ENCODE results near the gene SLC22A23. TPM values are rescaled to one million over a fixed set of nuclear protein-coding genes. Genes with fewer than 3 reads are reported as not detected.

The SLC22A23 gene
- total RNA-seq, 1 donor from 2014 or later = 5.4 TPM

DNA sequence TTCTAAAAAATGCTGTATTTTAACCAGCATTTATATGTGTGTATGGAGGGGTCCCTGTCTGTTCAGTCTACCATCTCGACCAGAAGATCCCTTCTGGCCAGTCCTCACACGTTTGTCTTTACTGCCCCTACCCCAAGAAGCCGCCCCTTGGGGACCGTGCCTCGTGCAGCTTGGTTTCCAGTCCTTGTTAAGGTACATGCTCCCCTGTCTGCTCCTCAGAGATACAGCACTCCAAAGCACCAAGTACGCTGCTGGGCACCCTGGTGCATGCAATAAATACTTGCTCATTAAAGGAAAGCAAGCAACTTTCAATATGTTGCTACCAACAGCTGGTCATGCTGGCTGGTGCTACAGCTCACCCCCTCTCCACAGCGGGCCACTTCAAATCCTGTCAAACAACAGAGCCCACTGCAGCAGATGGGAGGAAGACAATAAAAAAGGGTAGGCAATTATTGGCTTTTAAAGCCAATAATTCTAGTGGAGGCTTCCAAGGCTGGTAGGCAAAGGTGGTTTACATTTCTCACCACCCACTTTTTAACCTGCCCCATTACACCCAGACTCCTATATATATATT, 136.5 kb downstream of the SLC22A23 start:
- intact Hi-C loops (cut with DNase I) = no loop called here
- no peak for DNase-seq
- ATAC-seq (ENCODE audit: poor library complexity) = no peak

DNA sequence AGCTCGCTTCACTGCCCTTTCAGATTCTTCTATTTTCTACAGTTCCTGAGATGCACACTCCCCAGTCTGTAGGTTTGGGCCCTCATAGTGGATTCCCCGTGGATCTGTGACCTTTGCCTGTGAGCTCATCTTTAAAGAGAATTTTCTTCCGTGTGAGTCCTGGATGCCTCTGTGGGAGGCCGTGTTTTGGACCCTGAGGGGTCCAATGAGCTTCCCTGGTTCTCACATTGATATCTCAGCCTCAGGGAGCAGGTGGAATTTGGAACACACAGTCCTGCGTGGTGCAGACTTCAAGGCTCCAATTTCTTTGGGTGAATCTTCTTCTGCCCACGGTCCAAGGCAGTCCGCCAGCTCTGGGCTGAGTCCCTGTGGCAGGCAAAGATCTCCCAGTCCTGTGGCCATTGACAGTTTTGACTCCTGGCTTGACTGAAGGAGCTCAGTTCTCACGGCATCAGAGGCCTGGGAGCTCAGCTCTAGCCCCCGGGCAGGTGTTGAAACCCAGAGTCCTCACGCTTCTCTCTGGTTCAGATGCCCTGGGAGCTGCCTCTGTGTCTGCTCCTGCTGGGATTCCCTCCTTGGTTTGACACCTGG, 137.1 kb downstream of the SLC22A23 start:
- no peak for DNase-seq
- ATAC-seq (ENCODE audit: poor library complexity) = no peak
- intact Hi-C loops (cut with DNase I) = no loop called here

DNA sequence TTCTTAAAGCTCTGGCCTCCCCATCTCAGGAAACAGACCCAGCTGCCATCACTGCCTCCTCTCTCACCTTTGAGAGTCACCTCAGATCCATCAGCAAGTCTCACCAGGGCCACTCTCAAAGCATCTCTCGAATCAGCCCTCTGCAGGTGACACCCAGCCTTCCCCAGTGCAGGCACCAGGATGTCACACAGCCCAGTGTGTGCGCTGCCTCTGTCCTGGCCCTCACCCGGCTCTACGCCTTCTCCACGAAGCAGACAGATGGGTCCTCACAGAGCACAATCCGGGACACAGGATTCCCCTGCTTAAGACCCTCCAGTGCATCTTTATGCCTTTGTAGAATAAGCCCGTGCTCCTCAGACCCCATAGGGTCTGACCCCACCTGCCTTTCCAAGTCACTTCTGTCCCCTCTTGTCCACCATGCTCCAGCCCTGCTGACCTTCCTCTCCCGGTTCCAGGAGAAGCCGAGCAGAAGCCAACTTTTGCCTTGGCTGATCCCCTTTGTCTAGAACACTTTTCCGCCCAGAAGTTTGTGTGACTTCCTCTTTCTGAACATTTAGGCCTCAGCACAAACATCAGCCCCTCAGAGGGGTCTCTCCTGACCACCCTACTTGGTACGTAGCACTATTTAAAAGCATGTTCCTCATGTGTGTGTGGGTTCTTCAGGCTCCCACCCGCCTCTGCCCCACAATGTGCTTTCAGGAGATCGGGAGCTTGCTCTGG, 137.9 kb downstream of the SLC22A23 start:
- ATAC-seq (ENCODE audit: poor library complexity) (no peak), DNase-seq (no peak)
- intact Hi-C loops (cut with DNase I) = no loop called here

- intact Hi-C loops (cut with DNase I) = no loop called here
- no peak for DNase-seq
- no peak for ATAC-seq (ENCODE audit: poor library complexity)
These were observed 138.6 kb downstream of the SLC22A23 start for GRCh38 chr6:3318226-3318625.

DNA sequence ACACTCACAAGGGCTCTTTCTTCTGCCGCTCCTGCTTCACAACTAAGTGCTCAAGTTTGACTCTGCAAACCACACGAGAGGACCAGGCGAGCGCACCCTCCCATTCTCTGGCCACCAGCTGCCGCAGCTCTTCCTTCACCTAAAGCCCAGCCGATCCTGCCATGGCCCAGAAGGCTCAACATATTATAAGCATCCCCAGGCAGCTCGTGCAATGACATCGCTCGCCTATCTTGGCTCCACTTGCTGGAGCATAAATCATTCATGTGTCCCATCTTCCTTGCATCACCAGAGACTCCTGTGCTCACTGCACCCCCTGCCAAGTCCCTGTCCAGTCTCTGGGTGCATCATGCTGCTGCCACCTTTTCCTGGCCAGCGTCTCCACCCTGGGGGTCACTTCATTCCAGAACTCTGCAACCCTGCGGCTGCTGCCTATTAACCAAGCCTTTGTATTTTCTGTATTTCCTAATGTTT, 139.1 kb downstream of the SLC22A23 start:
- ATAC-seq (ENCODE audit: poor library complexity) (no peak), DNase-seq (no peak)

GRCh38 chr6:3316818-3317217, 140.0 kb downstream of the SLC22A23 start:
- intact Hi-C loops (cut with DNase I) = no loop called here
- ATAC-seq (ENCODE audit: poor library complexity) (no peak), DNase-seq (no peak)

More for the DNA sequence above, 139.1 kb downstream of the SLC22A23 start:
- intact Hi-C loops (cut with DNase I) = no loop called here

DNA sequence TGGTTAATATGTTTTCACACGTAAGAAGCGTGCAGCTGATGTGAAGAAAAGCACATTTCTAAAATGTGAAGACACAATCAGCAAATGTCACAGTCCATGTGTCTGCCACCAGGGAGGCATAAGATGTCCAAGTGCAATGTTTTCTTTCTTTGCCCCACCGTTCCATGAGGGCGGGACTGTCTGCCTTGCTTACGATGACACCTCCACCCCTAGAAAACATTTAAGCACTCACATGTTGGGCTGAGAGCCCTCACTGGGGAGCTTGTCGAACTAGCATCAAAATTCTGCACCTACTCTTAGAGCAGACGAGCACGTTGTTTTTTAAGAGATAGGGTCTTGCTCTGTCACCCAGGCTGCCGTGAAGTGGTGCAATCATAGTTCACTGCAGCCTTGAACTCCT, 140.5 kb downstream of the SLC22A23 start:
- intact Hi-C loops (cut with DNase I) = no loop called here
- no peak for ATAC-seq (ENCODE audit: poor library complexity)
- DNase-seq = no peak

DNA sequence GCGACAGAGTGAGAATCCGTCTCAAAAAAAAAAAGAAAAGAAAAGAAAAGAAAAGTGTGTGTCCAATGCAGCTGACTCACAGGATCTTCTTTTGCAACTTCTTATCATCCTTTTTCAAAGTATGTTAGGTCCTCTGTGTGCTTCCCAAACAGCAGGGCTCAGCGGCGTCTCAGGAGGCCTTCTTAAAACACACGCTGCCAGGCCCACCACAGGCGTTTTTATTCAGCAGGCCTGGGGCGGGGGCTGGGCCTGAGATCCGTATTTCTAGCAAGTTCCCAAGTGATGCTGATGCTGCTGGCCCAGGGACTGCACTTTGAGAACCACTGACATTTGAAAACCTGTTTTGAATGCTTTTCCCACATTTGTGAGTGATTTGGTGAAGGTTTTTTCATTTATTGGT, 141.0 kb downstream of the SLC22A23 start:
- DNase-seq (no peak), ATAC-seq (ENCODE audit: poor library complexity) (no peak)
- intact Hi-C loops (cut with DNase I) = no loop called here

GRCh38 chr6:3314621-3315467, 142.0 kb downstream of the SLC22A23 start:
- DNase-seq (no peak), ATAC-seq (ENCODE audit: poor library complexity) (no peak)
- intact Hi-C loops (cut with DNase I) = no loop called here

DNA sequence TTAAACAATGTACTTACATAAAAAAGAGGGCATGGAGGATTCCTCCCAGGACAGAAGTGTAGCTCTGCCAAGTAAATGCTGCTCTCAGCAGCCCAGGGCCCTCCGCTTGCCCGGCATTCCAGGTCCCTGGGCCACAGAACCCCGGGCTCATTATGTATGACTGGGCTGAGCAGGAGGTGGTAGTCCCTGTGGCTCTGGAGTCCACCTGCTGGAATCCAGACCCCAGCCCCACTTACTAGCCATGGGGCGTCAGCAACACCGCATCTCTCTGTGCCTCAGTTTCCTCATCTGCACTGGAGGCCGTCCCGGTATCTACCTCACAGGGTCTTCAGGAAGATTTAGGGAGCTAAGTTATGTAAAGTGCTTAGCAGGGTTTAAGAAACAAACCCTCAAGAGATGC, 142.7 kb downstream of the SLC22A23 start:
- ATAC-seq (ENCODE audit: poor library complexity) (no peak), DNase-seq (no peak)
- intact Hi-C loops (cut with DNase I) = no loop called here

GRCh38 chr6:3312604-3313231, 144.1 kb downstream of the SLC22A23 start:
- DNase-seq (no peak), ATAC-seq (ENCODE audit: poor library complexity) (peak; percentile 51)
- intact Hi-C loops (cut with DNase I) = no loop called here

DNA sequence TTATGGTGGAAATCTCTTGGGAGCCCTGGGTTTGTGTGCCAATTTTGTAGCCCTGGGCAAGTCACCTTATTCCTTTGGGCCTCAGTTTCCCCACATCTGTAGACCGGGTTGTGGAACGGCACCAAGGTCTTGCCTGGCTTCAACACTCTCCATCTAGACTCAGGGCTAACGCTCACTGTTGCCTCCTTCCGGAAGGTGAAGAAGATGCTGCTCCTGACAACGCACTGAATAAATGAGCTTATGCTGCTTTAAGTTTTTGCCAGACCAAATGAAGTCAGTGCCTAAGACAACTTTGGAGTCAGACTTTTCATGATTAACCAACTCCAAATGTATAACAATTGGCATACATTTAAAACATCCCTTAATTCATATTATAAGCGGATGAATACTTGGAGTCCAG, 145.0 kb downstream of the SLC22A23 start:
- no peak for ATAC-seq (ENCODE audit: poor library complexity)
- no peak for DNase-seq
- intact Hi-C loops (cut with DNase I) = no loop called here

DNA sequence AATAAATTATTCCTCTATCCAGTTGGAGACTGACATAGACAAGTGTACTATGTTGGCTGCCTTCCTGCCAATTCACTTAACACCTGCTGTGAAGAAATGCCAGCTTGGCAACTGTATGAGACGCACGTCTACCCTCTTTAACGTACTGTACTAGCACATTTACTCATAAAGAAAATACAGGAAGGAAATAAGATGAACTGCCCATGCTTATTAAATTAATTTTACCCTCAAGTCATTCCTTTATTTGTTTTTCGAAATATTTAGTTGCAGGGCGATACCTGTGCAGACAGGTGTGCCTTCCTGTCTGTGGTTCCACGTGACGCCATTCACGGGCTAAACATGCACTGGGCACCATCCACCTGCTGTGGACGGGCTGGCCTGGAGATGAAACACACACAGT, 146.1 kb downstream of the SLC22A23 start:
- intact Hi-C loops (cut with DNase I) = no loop called here
- no peak for DNase-seq
- peak; percentile 49 for ATAC-seq (ENCODE audit: poor library complexity)

DNA sequence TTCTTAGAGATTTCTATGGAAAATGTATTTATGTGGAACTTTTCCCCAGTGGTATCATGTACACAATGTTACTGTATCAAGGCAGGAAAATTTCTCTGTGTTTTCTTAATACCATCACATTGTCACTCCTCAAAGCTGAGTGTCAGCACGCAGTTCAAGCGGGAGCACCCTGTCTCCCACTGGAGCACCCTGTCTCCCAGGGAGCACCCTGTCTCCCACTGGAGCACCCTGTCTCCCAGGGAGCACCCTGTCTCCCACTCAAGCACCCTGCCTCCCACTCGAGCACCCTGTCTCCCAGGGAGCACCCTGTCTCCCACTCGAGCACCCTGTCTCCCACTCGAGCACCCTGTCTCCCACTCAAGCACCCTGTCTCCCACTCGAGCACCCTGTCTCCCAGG, 146.8 kb downstream of the SLC22A23 start:
- intact Hi-C loops (cut with DNase I) = no loop called here
- DNase-seq (no peak), ATAC-seq (ENCODE audit: poor library complexity) (no peak)

- intact Hi-C loops (cut with DNase I) = no loop called here
- DNase-seq (no peak), ATAC-seq (ENCODE audit: poor library complexity) (no peak)
These were observed 147.3 kb downstream of the SLC22A23 start for GRCh38 chr6:3309391-3310050.

DNA sequence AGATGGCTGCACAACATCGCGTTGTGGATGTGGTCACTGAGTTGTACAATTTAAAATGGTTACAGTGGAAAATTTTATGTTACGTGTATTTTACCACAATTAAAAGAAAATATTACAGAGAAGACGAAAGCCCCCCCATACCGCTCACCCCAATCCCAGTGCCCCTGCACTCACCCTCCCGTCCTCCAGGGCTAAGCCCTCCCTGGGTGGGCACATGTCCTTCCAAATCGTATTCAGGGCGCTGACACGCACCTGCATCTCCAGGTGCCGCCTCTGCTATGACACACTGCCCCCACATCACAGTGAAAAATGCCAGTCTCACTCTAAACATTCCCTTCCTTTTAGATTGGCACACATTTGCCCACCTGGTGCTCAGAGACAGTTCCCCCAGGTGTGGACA, 148.7 kb downstream of the SLC22A23 start:
- no peak for DNase-seq
- no peak for ATAC-seq (ENCODE audit: poor library complexity)
- intact Hi-C loops (cut with DNase I) = no loop called here

GRCh38 chr6:3307436-3307835, 149.4 kb downstream of the SLC22A23 start:
- intact Hi-C loops (cut with DNase I) = no loop called here
- ATAC-seq (ENCODE audit: poor library complexity) (no peak), DNase-seq (no peak)

GRCh38 chr6:3306848-3307247, 150.0 kb downstream of the SLC22A23 start:
- no peak for ATAC-seq (ENCODE audit: poor library complexity)
- DNase-seq = no peak
- intact Hi-C loops (cut with DNase I) = no loop called here

Measured in Right ventricle myocardium superior (tissue), 1 donor.